Embryonic facial prominence (tissue), 1 donor: Measurements from ENCODE around the gene ANKRD53.

Experiments
- DNase-seq: peaks from one replicate; pipeline ENCODE4 v3.0.0-alpha.2; 2016; ENCODE audit errors: extremely low spot score

ANKRD53 gene

DNA sequence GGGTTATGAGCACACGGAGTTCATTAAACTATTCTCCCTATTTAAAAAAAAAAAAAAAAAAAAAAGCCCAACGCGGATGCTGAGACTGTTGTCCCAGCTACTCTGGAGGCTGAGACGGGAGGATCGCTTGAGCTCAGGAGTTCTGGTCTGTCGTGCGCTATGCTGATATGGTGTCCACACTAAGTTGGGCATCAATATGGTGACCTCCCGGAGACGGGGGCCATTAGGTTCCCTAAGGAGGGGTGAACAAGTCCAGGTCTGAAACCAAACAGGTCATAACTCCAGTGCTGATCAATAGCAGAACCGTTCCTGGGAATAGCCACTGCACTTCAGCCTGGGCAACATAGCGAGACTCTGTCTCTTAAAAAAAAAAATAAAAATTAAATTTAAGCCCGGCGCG, 12.9 kb upstream of the ANKRD53 start:
- no peak for DNase-seq

DNA sequence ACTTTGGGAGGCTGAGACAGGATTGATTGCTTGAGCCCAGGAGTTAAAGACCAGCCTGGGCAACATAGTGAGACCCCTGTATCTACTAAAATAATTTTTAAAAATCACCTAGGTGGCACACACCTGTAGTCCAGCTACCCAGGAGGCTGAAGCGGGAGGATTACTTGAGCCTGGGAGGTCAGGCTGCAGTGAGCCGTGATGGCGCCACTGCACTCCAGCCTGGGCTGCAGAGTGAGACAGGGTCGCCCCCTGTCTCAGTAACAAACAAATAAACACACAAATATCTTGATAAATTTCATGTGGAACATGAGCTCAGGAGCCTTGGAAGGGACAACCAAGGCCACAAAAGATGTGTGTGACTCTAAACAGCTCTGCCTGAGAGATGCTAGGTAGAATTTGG, 11.7 kb upstream of the ANKRD53 start:
- no peak for DNase-seq

DNA sequence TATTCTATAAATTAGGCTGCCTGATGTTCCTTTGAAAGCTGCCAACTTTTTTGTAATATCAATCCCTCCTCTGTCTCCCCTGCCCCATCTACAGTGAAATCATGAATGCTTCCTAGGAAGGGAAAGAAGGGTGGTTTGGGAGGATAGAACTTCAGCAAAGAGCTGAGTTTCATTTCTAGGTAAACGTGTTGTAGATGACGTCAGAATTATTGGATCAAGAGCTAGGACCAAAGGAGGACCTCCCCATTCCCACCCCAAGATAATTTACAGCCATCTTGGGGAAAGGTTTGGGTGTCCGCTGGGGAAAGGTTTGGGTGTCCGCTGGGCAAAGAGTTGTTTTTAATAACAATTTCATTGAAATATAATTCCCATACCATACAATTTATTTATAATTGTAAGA, 11.2 kb upstream of the ANKRD53 start:
- DNase-seq, result no peak

DNA sequence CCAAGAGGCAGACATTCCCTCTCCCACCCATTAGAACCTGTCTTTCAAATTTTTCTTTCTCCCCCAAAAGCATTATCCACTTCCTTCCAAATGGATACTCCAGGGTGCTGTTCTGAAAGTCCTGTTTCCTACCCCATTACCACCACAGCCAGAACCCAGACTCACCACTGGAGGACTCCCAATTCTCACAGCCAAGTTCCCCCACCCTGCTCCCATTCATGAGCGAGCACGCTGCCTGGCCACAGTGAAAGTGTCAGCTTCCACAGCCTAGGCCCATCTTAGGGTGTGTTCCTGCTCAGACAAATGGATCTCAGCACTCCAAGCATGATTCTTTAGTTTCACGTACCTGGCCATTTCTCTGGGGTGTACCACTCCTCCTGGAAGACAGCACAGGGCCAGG, 3.8 kb upstream of the ANKRD53 start:
- no peak for DNase-seq

DNA sequence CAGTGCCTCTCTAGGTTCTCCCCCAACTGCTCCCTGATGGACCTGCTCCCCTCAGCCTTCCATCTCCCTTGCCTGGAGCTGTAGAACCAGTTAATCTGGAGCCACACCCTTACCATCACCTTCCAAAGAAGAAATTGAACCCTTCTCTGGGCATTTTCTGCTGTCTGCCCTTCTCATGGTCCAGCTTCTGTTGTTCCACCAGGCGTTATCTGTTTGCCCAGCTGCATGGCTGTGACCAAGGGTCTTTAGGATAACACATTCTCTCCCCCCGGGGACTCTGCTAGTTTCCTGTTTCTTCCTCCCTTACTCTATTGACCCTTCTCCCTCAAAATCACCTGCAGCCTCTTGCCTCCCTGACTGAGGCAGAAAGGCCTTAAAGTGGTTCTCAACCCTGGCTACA, 3.2 kb upstream of the ANKRD53 start:
- no peak for DNase-seq

DNA sequence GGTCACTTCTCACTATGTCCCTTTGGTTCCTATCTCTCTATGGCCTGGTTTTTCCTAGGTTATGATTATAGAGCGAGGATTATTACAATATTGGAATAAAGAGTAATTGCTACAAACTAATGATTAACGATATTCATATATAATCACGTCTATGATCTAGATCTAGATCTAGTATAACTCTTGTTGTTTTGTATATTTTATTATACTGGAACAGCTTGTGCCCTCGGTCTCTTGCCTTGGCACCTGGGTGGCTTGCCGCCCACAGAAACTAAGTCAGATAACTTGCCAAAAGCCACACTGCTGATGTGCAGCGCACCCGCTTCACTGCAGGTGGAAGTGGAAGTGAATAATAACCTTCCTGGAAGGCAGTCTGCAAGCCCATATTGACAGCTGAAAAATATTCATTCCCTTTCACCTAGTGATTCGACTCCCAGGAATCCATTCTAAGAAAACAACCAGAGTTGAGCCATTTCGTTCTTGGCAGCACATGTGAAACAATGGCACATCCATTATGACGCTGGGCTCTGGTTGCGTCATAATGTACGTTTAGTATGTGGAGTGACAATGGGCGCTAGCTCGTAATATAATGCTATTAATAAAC, 725 bp upstream of the ANKRD53 start:
- no peak for DNase-seq

DNA sequence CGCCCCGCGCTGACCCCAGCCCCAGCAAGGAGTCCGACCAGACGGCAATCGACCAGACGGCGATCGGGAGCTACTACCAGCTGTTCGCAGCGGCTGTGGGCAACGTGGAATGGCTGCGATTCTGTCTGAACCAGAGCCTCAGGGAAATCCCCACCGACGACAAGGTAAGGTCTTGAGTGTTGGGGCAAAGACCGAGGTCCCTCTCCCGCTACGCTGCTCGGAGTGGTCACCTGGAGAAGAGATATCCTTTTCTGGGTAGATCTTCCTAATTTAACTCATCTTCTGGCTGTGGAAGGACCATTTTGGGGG, 704 bp downstream of the ANKRD53 start:
- DNase-seq, result no peak

DNA sequence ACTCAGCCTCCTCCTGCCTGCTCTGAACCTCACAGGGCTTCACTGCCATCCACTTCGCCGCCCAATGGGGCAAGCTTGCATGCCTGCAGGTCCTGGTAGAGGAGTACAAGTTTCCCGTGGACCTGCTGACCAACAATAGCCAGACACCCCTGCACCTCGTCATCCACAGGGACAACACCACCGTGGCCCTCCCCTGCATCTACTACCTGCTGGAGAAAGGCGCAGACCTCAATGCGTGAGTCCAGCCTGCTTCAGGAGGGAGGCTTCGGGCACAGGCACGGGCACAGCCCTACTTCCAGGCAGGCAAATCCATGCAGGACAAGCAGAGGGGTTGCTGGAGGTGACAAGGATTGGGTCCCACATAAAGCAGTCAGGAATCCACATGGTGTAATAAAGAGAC, 1.2 kb downstream of the ANKRD53 start:
- DNase-seq, result no peak

DNA sequence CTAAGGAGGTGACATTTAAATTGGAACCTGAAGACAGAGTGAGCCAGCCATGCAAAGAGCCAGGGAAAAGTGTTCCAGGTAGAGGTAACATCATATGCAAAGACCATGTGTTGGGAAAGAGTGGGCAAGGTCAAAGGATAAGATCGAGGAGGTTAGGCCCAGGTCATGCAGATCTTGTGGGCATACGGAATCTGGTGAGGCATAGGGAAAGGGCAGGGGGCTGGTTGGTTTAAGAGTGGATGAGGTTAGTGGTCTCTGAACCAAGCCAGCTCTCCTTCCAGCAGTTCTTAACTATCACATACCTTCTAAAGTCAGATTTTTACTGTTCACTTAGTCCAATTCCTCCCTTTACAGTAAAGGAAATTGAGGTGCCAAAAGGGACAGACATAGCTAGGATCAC, 3.0 kb downstream of the ANKRD53 start:
- DNase-seq, result no peak

DNA sequence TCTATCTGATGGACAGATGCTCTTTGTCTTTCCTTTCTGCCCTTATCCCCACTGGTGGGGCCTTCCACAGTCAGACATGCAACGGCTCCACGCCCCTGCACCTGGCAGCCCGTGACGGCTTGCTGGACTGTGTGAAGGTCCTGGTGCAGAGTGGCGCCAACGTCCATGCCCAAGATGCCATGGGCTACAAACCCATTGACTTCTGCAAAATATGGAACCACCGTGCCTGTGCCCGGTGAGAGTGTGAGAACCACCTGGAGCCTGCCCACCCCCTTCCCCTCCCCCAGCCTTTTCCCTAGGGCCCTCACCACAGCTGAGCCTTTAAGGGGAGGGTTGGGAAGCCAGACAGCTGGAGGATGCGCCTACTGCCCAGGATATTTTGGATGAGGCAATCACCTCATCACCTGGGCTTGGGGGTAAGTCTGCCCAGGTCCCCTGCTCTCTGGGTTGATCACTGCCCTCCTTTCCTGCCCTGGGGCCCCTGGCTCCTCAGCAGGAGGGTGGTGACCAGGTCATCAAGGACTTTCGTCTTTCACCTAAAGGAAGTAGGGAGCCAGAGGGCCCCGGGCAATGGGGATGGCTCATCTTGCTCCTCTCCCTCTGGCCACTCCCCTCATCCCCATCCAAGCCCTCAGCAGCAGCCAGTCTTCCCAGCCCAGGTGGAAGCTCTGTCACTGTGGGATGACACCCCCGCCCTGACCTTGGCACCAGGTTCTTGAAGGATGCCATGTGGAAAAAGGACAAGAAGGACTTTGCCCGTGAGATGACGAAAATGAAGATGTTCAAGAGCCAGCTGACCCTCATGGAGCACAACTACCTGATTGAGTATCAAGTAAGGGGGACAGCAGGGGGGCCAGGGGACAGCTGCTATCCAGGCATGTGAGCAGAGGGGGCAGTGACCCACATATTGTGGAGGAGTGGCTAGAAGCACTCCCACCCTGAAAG, 3.7 kb downstream of the ANKRD53 start:
- no peak for DNase-seq

DNA sequence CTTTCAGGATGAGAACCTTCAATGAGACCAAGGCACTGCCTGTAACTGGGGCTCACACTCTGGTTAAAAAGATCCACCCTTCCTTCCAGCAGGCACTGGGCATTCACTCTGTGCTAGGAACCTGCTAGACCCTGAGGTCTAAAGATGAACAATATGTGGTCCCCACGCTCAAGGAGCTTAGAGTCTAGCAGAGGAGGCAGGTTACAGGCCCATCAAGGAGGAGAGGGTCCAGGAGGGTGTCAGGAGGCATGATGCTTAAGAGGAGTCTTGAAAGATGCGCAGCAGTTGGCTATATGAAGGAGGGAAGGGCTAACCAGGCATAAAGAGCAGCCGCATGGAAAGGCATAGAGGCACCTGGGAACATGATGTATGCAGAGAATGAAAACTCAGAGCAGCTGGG, 4.5 kb downstream of the ANKRD53 start:
- no peak for DNase-seq

DNA sequence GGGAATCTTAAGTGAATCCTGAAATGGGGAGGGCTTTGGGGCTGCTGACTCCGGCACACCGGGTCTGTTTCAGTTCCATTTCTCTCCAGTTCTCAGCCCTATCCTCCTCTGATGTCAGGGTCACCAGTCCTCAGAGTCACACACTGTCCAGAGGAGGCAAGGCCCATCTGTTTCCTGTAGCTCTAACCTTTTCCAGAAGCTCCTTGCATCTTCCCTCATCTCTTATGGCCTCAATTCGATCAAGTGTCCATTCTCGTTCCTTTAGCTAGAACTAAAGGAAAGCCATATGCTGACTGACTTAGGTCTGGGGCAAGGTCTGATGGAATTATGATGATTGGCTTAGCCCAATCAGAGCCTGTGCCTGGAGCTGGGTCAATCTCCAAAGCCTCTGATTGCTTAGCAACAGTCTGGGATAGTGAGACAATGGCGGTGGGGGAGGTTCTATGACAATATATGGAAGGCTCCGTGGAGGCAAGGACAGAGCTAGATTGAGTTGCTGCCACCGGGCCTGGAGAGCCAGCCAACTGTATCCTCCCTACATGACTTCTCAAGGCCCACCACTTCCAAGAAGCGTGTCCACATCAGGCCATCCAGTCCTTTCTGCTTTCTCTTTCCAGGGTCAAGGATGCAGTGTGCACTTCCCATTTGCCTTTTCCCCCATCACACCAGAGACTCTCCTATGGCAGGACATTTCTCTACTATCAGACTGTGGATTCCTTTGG, 5.2 kb downstream of the ANKRD53 start:
- no peak for DNase-seq

DNA sequence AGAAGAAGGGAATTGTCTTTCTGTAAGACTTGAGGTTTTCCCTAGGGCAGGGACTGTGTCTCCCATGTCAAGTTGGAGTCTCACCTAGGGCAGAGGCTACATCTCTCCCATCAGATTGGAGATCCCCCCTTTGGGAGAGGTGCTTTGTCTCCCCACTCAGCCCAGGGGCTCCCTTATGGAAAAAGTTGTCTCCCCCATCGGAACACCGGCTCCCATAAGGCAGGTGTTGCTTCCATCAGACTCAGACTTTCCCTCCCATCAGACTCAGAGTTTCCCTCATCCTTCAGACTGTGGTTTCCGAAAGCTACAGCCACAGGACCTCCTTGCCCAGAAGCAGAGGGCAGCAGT, 5.8 kb downstream of the ANKRD53 start:
- DNase-seq, result no peak

DNA sequence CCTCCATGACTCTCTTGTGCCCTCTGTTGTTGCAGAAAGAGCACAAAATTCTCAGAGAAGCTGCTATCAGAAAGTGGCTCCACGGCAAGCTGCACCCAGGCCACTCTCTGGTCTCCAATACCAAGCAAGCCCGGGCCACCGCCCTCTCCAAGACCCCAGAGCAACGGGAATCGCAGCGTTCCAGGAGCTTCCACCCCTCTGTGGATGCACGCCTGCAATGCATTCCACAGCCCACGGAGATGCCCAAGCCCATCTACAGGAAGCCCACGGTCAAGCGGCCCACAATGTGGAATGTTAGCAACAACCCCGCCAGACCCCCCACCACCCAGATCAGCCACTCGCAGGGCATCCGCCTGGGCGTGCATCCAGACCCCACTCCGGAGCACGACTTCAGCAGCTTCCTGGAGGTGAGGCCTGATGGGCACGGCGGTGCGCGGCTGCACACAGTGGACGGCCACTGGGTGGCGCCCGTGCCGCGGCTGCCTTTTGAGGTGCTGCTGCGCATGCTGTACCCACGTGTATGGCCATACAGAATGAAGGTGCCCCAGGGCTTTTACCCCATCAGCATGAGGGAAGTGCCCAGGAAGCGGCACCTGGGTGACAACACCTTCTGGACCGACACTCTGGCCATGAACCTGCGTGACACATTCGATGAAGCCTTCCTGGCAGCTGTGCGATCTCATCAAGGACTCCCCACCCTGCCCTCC, 6.3 kb downstream of the ANKRD53 start:
- DNase-seq, result no peak

DNA sequence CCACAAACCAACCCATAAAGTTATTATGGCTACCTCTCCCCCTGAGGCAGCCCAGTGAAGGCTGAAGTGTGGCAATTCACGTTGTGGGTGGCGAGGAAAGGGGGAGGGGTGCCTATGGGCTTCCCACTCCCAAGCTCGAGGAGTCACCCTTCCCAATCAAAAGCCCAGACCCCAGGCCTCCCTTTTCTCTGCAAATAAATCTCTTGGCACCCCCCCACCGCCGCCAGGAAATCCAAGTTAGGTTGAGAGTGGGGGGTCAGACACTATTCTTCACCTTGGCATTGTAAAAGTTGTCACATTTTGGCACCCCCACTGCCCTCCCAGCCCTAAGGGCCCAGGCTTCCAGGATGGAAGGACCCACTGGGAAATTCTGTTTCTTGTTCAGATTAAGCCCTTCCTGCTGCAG, 6.9 kb downstream of the ANKRD53 start:
- no peak for DNase-seq

DNA sequence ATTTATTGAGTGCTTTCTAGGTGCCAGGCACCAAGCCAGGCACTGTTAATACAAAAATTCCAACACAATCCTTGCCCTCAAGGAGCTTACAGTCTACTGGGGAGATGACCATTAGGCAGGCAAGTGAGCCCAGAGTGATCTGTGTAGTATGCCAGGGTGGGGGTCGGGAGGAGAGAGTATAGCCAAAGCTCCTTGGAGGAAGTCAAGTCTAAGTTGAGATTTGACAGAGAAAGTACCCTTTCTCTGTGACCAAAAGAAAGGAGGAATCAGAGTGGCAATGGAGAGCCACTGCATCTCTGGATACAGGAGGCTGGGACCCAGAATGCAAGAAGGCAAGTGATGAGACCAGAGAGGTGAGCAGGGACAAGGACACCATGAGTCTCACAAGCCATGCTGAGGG, 7.5 kb downstream of the ANKRD53 start:
- no peak for DNase-seq

DNA sequence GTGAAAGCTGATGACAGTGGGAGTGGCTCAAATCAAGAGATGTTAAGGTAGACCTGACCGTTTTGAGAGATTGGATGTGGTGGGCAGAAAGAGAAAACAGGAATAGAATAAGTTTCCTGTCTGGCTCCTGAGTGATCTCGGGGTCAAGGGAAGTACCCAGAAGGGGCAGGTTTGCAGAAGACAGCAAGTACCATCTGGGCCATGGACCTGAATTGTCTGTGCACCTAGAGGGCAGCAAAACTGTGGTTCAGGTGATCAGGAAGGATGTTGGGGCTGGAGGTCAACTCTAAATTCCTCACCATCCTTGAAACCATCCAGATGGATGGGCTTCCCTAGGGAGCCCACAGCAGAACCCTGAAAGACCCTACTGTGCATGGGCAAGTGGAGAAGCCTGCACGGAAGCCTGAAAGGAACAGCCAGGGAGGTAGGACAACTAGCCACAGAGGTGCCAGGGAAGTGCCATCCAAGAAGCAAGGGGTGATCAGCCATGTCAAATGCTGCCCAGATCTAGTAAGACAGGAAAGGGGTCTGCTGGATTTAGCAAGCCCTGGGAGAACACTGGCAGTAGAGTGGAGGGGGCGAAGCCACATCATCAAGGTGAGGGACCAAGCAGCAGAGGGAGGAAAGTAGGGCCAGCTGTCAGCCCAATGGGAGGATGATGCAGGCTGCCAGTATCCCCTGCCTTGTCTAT, 8.2 kb downstream of the ANKRD53 start:
- DNase-seq, result no peak

DNA sequence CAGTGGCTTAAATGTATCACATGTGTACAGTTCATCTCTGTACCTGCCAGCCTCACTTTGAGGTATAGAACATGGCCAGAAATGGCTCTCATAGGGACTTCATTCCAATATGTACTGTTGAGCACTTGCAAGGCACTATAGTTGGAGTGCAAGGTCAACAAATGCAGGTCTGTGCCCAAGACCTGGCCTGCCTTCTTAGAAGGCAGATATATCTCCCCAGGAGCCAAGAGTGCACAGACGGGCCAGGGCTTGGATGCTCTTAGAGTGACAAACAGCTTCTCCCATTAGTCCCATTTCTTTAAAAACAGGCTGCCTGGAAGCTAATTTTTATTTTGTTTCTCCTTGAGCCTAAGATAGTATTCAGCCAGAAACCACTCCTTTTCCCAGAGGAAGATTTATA, 9.0 kb downstream of the ANKRD53 start:
- DNase-seq, result no peak

DNA sequence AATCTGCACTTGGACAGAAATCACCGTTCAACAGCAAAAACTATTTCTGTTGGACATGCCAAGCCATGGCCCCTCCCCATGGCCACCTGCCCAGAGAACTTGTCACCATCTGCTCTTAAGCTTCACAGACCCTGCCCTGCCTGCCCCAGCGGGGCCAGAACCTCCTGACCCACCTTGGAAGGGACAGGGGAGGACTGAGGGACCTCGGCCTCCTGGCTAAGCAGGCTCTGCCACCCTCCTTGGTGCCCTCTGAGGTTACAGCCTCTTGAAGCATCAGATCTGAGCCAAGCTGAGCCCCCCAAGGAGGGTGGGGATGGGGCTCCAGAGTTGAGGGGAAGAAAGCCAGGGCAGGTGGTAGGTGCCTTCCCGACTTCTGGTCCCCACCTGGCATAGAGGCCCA, 9.7 kb downstream of the ANKRD53 start:
- DNase-seq, result no peak

DNA sequence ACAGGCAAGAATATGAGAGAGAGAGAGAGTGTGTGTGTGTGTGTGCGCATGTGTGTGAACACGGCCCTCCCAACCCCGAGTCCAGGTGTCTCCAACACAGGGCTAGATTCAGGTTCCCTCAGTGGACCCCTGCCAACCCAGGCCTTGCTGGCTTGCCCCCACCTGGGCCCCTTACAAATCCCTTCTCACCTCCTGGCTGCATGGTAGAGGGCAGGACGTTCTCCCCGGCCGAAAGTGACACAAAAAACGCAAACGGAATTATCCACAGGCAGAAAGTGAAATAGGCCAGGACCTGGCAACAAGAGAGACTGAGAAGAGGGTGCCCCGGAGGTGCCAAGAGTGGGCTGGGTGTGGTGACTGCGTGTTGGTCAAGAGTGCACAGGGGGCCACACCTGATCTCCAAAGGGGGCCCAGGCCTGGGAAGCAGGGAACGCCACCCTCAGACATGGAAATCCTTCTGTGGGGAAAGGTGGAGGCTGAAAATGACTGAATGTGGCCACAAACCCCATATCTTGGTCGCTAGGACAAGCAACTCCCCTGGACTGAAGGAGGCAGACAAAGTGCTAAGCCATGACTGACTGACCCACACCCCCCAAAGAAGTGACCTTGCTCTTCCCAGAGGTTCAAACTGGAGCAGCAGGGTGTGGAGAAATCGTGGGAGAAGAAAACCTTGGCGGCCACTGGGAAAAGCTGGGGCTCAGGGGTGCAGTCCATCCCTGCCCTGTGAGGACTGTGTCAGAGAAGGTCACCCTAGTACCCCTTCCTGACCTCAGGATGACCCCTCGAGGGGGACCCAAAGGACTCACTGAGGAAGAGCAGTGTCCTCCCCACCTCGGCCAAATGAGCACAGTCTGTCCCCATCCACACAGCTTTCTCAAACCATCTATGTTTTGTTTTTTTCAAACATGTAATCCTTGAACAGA, 10.6 kb downstream of the ANKRD53 start:
- DNase-seq, result no peak

DNA sequence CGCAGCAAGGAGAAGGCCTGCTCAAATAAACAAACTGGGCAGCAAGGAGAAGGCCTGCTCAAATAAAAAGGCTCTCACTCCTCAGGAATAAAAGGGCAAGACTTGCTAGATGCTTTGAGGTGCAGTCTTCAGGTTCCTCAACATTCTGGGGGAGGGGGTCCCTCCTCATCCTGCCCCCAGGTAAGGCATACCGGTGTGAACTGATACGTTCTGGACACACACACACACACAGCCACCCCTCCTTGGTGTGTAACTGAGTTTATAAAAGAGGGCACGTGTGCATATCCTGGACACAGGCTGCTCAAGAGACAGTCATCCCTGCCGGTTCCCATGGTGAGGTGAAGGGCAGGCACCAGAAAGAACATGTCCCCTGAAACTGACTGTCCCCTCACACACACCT, 11.8 kb downstream of the ANKRD53 start:
- DNase-seq, result no peak
